Measurements from ENCODE around the gene ZNF460.
"Not testable (repeated sequence)": the region's sequence is repeated elsewhere in the genome, so short reads cannot be mapped to it uniquely, and the experiment has no call there.

Gene ZNF460

DNA sequence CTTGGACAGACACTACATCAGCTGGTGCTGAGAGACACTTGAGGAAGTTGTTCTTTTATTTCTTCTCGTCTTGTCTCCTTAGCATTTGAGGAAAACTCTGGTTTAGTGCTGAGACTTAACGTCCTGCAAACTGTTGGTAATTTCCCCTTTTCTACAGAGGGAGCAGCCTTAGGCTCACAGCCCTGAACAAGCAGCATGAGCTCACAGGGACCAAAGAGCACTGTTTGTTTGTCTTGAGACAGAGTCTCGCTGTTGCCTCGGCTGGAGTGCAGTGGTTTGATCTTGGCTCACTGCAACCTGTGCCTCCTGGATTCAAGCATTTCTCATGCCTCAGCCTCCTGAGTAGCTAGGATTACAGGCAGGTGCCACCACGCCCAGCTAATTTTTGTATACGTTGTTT, 34.3 kb upstream of the ZNF460 start:
- Histone ChIP-seq H3K4me1 (ENCODE audit: insufficient read depth, low read length, poor library complexity, severe bottlenecking) (peaks cover 17% of the 10 kb centered on the region), H3K79me2 (ENCODE audit: insufficient read depth, low read length) (peaks cover 37% of the 10 kb centered on the region), H3F3A (ENCODE audit: low read depth) (no peaks in the 10 kb centered on the region), H3K4me3 (ENCODE audit: low read length, poor library complexity, severe bottlenecking) (no peak overlapping the region), H4K20me1 (ENCODE audit: insufficient read depth, low read length, poor library complexity, severe bottlenecking) (no peaks in the 10 kb centered on the region), H3K9me2 (replicated peaks; ENCODE audit: low read depth, low read length) (no peaks in the 10 kb centered on the region), H3K9ac (ENCODE audit: low read depth, low read length, poor library complexity, severe bottlenecking) (no peak overlapping the region), H3K36me3 (ENCODE audit: insufficient read depth, low read length) (peaks cover 18% of the 10 kb centered on the region; the same call in 1 of the 2 replicates), H3K4me2 (ENCODE audit: low read depth, low read length, poor library complexity, severe bottlenecking) (no peak overlapping the region), H3K27me3 (ENCODE audit: insufficient read depth, low read length, poor library complexity, severe bottlenecking) (no peaks in the 10 kb centered on the region), H2AFZ (ENCODE audit: low read length) (no peak overlapping the region), H3K9me3 (ENCODE audit: insufficient read depth, low read depth, low read length) (no peaks in the 10 kb centered on the region)
- no peak for TF ChIP-seq EZH2phosphoT487 (IDR thresholded peaks at IDR 0.05; ENCODE audit: borderline replicate concordance)
- TF ChIP-seq, protein P1, sequence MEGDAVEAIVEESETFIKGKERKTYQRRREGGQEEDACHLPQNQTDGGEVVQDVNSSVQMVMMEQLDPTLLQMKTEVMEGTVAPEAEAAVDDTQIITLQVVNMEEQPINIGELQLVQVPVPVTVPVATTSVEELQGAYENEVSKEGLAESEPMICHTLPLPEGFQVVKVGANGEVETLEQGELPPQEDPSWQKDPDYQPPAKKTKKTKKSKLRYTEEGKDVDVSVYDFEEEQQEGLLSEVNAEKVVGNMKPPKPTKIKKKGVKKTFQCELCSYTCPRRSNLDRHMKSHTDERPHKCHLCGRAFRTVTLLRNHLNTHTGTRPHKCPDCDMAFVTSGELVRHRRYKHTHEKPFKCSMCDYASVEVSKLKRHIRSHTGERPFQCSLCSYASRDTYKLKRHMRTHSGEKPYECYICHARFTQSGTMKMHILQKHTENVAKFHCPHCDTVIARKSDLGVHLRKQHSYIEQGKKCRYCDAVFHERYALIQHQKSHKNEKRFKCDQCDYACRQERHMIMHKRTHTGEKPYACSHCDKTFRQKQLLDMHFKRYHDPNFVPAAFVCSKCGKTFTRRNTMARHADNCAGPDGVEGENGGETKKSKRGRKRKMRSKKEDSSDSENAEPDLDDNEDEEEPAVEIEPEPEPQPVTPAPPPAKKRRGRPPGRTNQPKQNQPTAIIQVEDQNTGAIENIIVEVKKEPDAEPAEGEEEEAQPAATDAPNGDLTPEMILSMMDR (conservative IDR thresholded peaks at IDR 0.05; ENCODE audit: low read length), result no peak

DNA sequence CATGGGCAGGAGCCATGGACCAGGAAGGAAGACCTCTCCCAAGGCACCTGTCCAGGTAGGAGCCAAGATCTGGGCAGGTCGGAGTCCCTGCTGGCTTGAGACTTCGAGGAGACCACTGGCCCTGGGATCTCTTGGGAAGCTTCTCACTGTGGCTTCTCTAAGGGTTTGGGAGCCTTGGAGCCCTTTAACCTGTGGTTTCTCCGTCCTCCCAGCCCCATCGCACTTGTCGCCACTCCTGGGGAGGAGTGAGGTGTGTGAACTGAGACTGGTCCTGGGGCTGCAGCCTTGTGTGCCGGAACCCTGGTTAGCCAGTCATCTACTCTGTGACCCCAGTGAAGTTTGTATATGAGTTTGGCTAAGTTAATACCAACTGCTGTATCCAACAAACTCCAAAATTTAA, 31.6 kb upstream of the ZNF460 start:
- Histone ChIP-seq H3K4me3 (ENCODE audit: low read length, poor library complexity, severe bottlenecking) (no peak overlapping the region), H3K9me2 (replicated peaks; ENCODE audit: low read depth, low read length) (no peaks in the 10 kb centered on the region), H3K79me2 (ENCODE audit: insufficient read depth, low read length) (peaks cover 10% of the 10 kb centered on the region; the same call in 1 of the 2 replicates), H3K27me3 (ENCODE audit: insufficient read depth, low read length, poor library complexity, severe bottlenecking) (no peaks in the 10 kb centered on the region), H3K9ac (ENCODE audit: low read depth, low read length, poor library complexity, severe bottlenecking) (no peak overlapping the region), H3K4me2 (ENCODE audit: low read depth, low read length, poor library complexity, severe bottlenecking) (no peak overlapping the region), H3F3A (ENCODE audit: low read depth) (no peaks in the 10 kb centered on the region), H2AFZ (ENCODE audit: low read length) (no peak overlapping the region), H4K20me1 (ENCODE audit: insufficient read depth, low read length, poor library complexity, severe bottlenecking) (no peaks in the 10 kb centered on the region), H3K9me3 (ENCODE audit: insufficient read depth, low read depth, low read length) (no peaks in the 10 kb centered on the region), H3K36me3 (ENCODE audit: insufficient read depth, low read length) (peaks cover 36% of the 10 kb centered on the region; the same call in 1 of the 2 replicates), H3K4me1 (ENCODE audit: insufficient read depth, low read length, poor library complexity, severe bottlenecking) (no peaks in the 10 kb centered on the region)
- no peak for TF ChIP-seq EZH2phosphoT487 (IDR thresholded peaks at IDR 0.05; ENCODE audit: borderline replicate concordance)

DNA sequence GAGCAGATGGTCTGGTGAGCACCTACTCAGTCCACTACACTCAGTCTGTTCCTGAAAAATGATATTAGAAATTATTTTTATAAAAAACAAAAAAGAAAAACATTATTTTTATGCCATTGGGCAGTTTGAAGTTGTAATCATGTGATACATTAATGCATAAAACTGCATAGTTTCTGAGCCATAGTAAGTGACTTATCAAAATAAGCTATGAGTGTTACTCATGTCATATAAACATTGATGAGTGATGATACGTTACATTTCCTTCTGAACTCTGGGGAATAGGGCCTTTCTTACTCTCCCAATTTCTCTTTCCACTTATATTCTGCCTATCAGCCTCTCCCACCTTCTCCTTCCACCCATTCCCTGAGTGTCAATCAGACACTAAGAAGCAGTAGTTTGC, 31.0 kb upstream of the ZNF460 start:
- Histone ChIP-seq H3K4me1 (ENCODE audit: insufficient read depth, low read length, poor library complexity, severe bottlenecking) (no peaks in the 10 kb centered on the region), H3K9me3 (ENCODE audit: insufficient read depth, low read depth, low read length) (no peaks in the 10 kb centered on the region), H4K20me1 (ENCODE audit: insufficient read depth, low read length, poor library complexity, severe bottlenecking) (no peaks in the 10 kb centered on the region), H3K9ac (ENCODE audit: low read depth, low read length, poor library complexity, severe bottlenecking) (no peak overlapping the region), H3K36me3 (ENCODE audit: insufficient read depth, low read length) (peaks cover 43% of the 10 kb centered on the region; the same call in 1 of the 2 replicates), H3K27me3 (ENCODE audit: insufficient read depth, low read length, poor library complexity, severe bottlenecking) (no peaks in the 10 kb centered on the region), H3K9me2 (replicated peaks; ENCODE audit: low read depth, low read length) (no peaks in the 10 kb centered on the region), H3K4me2 (ENCODE audit: low read depth, low read length, poor library complexity, severe bottlenecking) (no peak overlapping the region), H3F3A (ENCODE audit: low read depth) (no peaks in the 10 kb centered on the region), H3K79me2 (ENCODE audit: insufficient read depth, low read length) (peaks cover 5% of the 10 kb centered on the region; the same call in 1 of the 2 replicates), H3K4me3 (ENCODE audit: low read length, poor library complexity, severe bottlenecking) (no peak overlapping the region), H2AFZ (ENCODE audit: low read length) (no peak overlapping the region)
- no peak for TF ChIP-seq EZH2phosphoT487 (IDR thresholded peaks at IDR 0.05; ENCODE audit: borderline replicate concordance)
- TF ChIP-seq, protein P1 (conservative IDR thresholded peaks at IDR 0.05; ENCODE audit: low read length), result no peak

DNA sequence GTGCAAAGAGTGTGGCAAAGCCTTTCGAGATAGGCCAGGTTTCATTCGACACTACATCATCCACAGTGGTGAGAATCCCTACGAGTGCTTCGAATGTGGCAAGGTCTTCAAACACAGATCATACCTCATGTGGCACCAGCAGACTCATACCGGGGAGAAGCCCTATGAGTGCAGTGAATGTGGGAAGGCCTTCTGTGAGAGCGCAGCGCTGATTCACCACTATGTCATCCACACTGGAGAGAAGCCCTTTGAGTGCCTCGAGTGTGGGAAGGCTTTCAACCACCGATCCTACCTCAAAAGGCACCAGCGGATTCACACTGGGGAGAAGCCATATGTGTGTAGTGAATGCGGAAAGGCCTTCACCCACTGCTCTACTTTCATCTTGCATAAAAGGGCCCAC, 26.5 kb upstream of the ZNF460 start:
- H3K36me3 ChIP-seq (ENCODE audit: insufficient read depth, low read length), result peaks cover 40% of the 10 kb centered on the region; the same call in 1 of the 2 replicates

More for the DNA sequence above, 26.5 kb upstream of the ZNF460 start:
- H3K9me3 ChIP-seq (ENCODE audit: insufficient read depth, low read depth, low read length); H3F3A ChIP-seq (ENCODE audit: low read depth); H3K4me3 ChIP-seq (ENCODE audit: low read length, poor library complexity, severe bottlenecking); H3K4me2 ChIP-seq (ENCODE audit: low read depth, low read length, poor library complexity, severe bottlenecking); H3K4me1 ChIP-seq (ENCODE audit: insufficient read depth, low read length, poor library complexity, severe bottlenecking); H2AFZ ChIP-seq (ENCODE audit: low read length); H3K9me2 ChIP-seq (replicated peaks; ENCODE audit: low read depth, low read length); H3K79me2 ChIP-seq (ENCODE audit: insufficient read depth, low read length); H4K20me1 ChIP-seq (ENCODE audit: insufficient read depth, low read length, poor library complexity, severe bottlenecking); H3K9ac ChIP-seq (ENCODE audit: low read depth, low read length, poor library complexity, severe bottlenecking); H3K27me3 ChIP-seq (ENCODE audit: insufficient read depth, low read length, poor library complexity, severe bottlenecking): not testable (repeated sequence)
